Measurements from ENCODE around the gene GLRX5.
"Not testable (repeated sequence)": the region's sequence is repeated elsewhere in the genome, so short reads cannot be mapped to it uniquely, and the experiment has no call there.

Gene GLRX5

DNA sequence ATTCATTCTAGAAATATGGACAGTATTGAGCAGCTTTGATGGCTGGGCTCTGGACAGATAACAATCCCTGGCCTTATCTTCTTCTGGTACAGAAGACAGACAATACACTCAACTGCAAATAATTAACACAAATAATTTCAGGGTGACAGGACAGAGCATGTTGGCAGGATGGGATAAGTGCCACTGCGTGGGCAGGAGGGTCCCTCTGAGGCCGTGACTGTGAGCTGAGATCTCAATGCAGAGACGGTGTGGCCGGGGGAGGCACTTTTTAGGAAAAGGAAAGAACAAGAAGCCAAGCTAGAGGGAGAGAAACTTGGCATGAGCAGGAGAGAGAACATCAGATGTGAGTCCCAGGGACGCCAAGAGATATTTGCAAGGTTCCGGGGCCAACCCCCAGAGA, 26.5 kb upstream of the GLRX5 start:
- peaks cover 42% of the 10 kb centered on the region for H3K4me1 ChIP-seq (ENCODE audit: control insufficient read depth, insufficient read depth, low read length, unreplicated experiment)
- no peak overlapping the region for H3K27ac ChIP-seq (ENCODE audit: low read depth, low read length)
- no peaks in the 10 kb centered on the region for H3K27me3 ChIP-seq (ENCODE audit: insufficient read depth, low read length)
- H3K79me2 ChIP-seq (ENCODE audit: control insufficient read depth, insufficient read depth, low read length, unreplicated experiment), result peaks cover 34% of the 10 kb centered on the region
- peaks cover 5% of the 10 kb centered on the region; the same call in 1 of the 2 replicates for H3K36me3 ChIP-seq (ENCODE audit: insufficient read depth, low read length)
- no peak overlapping the region for H2AFZ ChIP-seq (ENCODE audit: low read length, unreplicated experiment)
- no peak overlapping the region for H3K4me3 ChIP-seq (ENCODE audit: low read depth, low read length)

DNA sequence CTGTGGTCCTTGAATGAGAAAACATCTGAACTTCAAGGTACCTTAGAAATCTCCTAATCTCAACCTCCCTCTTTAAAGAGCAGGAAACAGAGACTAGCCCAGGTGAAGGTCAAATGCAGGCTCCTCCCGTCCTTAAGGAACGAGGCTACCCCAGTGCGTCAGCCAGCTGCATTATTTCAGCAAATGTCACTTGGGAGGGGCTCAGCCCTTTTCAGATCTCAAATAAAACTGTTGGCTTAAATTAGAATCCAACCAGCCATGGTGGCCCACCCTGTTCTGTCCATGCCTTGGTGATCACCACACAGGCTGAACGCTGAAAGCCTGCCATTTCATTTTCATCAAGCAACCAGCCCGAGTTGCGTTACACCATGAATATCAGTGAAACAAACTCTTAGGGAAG, 25.4 kb upstream of the GLRX5 start:
- Histone ChIP-seq H3K4me3 (ENCODE audit: low read depth, low read length) (no peak overlapping the region), H3K79me2 (ENCODE audit: control insufficient read depth, insufficient read depth, low read length, unreplicated experiment) (peaks cover 39% of the 10 kb centered on the region), H3K4me1 (ENCODE audit: control insufficient read depth, insufficient read depth, low read length, unreplicated experiment) (peaks cover 34% of the 10 kb centered on the region), H3K27ac (ENCODE audit: low read depth, low read length) (no peak overlapping the region), H3K27me3 (ENCODE audit: insufficient read depth, low read length) (no peaks in the 10 kb centered on the region), H3K36me3 (ENCODE audit: insufficient read depth, low read length) (peaks cover 5% of the 10 kb centered on the region; the same call in 1 of the 2 replicates), H2AFZ (ENCODE audit: low read length, unreplicated experiment) (no peak overlapping the region)

DNA sequence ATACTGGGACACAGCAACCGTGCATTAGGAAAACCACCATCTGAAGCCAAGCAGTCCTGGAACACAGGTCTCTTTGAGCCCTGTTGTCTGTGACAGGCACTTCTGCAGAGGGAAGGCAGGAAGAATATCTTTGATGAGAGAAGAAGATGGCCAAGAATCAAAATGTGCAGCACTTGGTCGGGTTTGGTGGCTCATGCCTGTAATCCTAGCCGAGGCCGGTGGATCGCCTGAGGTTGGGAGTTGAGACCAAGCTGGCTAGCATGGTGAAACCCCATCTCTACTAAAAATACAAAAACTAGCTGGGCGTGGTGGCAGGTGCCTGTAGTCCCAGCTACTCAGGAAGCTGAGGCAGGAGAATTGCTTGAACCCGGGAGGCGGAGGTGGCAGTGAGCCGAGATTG, 24.5 kb upstream of the GLRX5 start:
- peaks cover 34% of the 10 kb centered on the region for H3K4me1 ChIP-seq (ENCODE audit: control insufficient read depth, insufficient read depth, low read length, unreplicated experiment)
- H2AFZ ChIP-seq (ENCODE audit: low read length, unreplicated experiment); H3K4me3 ChIP-seq (ENCODE audit: low read depth, low read length); H3K27me3 ChIP-seq (ENCODE audit: insufficient read depth, low read length); H3K27ac ChIP-seq (ENCODE audit: low read depth, low read length); H3K36me3 ChIP-seq (ENCODE audit: insufficient read depth, low read length): not testable (repeated sequence)
- peaks cover 44% of the 10 kb centered on the region for H3K79me2 ChIP-seq (ENCODE audit: control insufficient read depth, insufficient read depth, low read length, unreplicated experiment)

DNA sequence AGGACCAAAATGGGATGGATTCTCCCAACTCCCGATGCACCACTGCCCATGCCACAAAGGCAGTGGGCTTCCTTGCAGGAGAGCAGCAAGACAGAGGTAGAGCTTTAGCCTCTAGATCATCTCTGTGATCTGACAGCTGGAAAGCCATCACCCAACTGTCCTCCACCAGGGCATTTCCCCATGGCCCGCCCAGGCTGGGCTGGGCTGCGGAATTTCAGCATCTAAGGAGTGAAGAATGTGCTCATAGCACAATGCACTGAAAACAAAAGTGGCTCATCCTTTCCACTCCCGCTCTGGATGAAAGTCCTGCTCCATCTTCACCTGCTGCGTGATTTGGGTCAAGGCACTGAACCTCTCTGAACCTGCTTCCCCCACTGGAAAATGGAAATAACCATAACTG, 24.0 kb upstream of the GLRX5 start:
- H3K4me1 ChIP-seq (ENCODE audit: control insufficient read depth, insufficient read depth, low read length, unreplicated experiment), result peaks cover 39% of the 10 kb centered on the region
- H3K27ac ChIP-seq (ENCODE audit: low read depth, low read length), result no peak overlapping the region
- peaks cover 47% of the 10 kb centered on the region for H3K79me2 ChIP-seq (ENCODE audit: control insufficient read depth, insufficient read depth, low read length, unreplicated experiment)
- H3K27me3 ChIP-seq (ENCODE audit: insufficient read depth, low read length), result no peaks in the 10 kb centered on the region
- peaks cover 5% of the 10 kb centered on the region; the same call in 1 of the 2 replicates for H3K36me3 ChIP-seq (ENCODE audit: insufficient read depth, low read length)
- H2AFZ ChIP-seq (ENCODE audit: low read length, unreplicated experiment), result no peak overlapping the region
- no peak overlapping the region for H3K4me3 ChIP-seq (ENCODE audit: low read depth, low read length)

DNA sequence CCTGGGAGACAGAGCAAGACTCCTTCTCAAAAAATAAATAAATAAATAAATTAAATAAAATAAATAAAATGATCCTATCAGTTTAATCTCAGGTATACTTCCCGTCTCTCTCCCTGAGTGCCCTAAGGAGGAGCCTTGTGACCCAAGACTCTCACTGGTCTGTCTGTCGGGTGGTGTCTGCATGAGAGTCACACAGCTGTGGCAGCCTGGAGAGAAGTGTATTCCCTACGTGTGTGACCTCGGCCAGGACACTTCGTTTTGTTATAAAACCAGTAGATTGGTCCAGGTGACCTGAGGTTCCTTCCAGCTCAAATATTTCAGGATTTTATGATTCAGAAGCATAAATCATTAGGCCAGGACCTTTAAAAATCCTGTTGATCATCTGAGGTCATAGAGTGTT, 23.2 kb upstream of the GLRX5 start:
- Histone ChIP-seq H3K4me3 (ENCODE audit: low read depth, low read length) (no peak overlapping the region), H3K27ac (ENCODE audit: low read depth, low read length) (no peak overlapping the region), H3K79me2 (ENCODE audit: control insufficient read depth, insufficient read depth, low read length, unreplicated experiment) (peaks cover 39% of the 10 kb centered on the region), H2AFZ (ENCODE audit: low read length, unreplicated experiment) (no peak overlapping the region), H3K36me3 (ENCODE audit: insufficient read depth, low read length) (peaks cover 1% of the 10 kb centered on the region; the same call in 1 of the 2 replicates), H3K4me1 (ENCODE audit: control insufficient read depth, insufficient read depth, low read length, unreplicated experiment) (peaks cover 37% of the 10 kb centered on the region), H3K27me3 (ENCODE audit: insufficient read depth, low read length) (no peaks in the 10 kb centered on the region)

DNA sequence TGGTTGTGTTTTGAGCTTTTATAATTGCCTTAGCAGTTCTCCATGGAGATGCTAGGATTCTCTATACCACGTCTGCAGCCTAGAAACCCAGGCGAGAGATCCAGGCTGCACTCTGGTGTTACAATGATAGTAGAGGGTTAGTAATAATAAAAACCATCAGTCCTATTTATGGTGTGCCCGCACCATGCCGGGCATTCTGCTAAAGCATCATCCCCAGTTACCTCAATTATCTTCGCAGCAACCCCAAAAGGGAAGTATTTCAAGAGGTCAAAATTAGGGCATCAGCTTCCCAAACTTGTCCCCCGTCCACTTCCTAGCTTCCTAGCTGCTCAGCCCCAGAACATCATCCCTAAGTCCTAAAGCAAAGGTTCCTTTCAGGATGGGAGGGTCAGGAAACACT, 21.6 kb upstream of the GLRX5 start:
- Histone ChIP-seq H3K27ac (ENCODE audit: low read depth, low read length) (no peak overlapping the region), H3K4me1 (ENCODE audit: control insufficient read depth, insufficient read depth, low read length, unreplicated experiment) (peaks cover 38% of the 10 kb centered on the region), H3K4me3 (ENCODE audit: low read depth, low read length) (no peak overlapping the region), H3K79me2 (ENCODE audit: control insufficient read depth, insufficient read depth, low read length, unreplicated experiment) (peaks cover 35% of the 10 kb centered on the region), H3K27me3 (ENCODE audit: insufficient read depth, low read length) (no peaks in the 10 kb centered on the region), H3K36me3 (ENCODE audit: insufficient read depth, low read length) (no peaks in the 10 kb centered on the region), H2AFZ (ENCODE audit: low read length, unreplicated experiment) (no peak overlapping the region)

DNA sequence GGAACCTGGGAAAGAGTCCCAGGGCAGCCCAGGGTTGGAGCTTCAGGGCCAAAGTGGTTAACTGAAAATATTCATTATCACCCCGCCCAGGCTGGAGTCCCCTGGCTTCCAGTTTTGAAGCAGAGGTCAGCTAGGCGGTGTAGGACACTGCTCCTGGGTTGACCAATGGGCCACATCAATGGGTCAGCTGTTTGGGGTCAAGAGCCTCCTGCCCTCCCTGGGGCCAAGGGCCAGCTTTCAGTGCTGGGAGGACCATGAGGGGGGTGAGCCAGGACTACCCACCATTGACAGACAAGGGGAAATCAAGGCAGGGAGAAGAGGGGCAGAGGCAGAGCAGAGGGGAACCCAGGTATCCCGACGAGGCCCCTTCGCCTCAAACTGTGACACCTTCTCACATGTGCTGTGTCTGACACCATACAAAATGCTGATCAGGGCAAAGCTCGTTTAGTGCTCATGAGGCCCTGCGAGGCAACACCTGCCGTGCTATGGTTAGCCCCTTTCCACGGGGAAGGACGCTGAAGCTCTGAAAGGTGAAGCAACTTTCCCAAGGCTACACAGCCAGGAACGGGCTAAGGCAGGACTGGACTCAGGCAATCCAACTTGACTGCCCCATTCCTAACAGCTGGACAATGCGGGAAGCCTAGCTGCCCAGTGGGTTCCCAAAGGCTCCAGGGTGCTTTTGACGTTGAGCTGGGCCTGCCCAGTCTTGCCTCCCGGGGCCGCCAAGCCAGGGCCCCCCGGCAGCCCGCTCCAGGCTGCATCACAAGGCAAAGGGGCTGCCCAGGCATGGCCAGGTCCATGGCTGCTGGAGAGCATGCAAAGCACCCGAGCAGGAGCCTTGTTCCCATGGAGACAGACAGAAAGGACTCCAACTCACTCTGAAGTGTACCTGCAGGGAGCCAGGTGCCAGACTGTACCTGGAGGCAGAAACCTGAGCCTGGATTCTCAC, 20.4 kb upstream of the GLRX5 start:
- Histone ChIP-seq H3K4me3 (ENCODE audit: low read depth, low read length) (peak overlapping the region; percentile 77), H3K27me3 (ENCODE audit: insufficient read depth, low read length) (no peaks in the 10 kb centered on the region), H3K79me2 (ENCODE audit: control insufficient read depth, insufficient read depth, low read length, unreplicated experiment) (peaks cover 29% of the 10 kb centered on the region), H3K4me1 (ENCODE audit: control insufficient read depth, insufficient read depth, low read length, unreplicated experiment) (peaks cover 46% of the 10 kb centered on the region), H3K27ac (ENCODE audit: low read depth, low read length) (no peak overlapping the region), H2AFZ (ENCODE audit: low read length, unreplicated experiment) (no peak overlapping the region), H3K36me3 (ENCODE audit: insufficient read depth, low read length) (no peaks in the 10 kb centered on the region)

DNA sequence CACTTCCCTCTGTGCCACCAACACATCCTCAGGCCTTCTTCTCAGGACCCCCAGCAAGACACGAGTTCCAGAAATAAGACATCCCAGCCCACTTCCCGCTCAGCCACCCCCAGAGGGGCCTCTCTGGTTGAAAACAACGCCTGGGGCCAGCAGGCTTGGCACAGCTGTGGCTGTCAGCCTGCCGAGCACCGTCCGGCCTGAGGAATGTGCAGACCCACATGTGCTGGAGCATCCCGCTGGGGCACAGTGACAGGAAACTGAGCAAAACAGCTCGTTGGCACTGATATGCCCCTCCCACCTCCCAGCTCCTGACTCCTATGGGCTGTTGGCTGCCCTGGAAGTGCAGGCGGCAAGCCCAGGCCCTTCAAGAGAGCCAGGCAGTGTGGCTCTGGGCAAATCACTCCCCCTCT, 19.8 kb upstream of the GLRX5 start:
- Histone ChIP-seq H3K79me2 (ENCODE audit: control insufficient read depth, insufficient read depth, low read length, unreplicated experiment) (peaks cover 22% of the 10 kb centered on the region), H3K27ac (ENCODE audit: low read depth, low read length) (no peak overlapping the region), H3K4me1 (ENCODE audit: control insufficient read depth, insufficient read depth, low read length, unreplicated experiment) (peaks cover 51% of the 10 kb centered on the region), H3K36me3 (ENCODE audit: insufficient read depth, low read length) (no peaks in the 10 kb centered on the region), H3K4me3 (ENCODE audit: low read depth, low read length) (peak overlapping the region; percentile 77), H3K27me3 (ENCODE audit: insufficient read depth, low read length) (no peaks in the 10 kb centered on the region), H2AFZ (ENCODE audit: low read length, unreplicated experiment) (no peak overlapping the region)

DNA sequence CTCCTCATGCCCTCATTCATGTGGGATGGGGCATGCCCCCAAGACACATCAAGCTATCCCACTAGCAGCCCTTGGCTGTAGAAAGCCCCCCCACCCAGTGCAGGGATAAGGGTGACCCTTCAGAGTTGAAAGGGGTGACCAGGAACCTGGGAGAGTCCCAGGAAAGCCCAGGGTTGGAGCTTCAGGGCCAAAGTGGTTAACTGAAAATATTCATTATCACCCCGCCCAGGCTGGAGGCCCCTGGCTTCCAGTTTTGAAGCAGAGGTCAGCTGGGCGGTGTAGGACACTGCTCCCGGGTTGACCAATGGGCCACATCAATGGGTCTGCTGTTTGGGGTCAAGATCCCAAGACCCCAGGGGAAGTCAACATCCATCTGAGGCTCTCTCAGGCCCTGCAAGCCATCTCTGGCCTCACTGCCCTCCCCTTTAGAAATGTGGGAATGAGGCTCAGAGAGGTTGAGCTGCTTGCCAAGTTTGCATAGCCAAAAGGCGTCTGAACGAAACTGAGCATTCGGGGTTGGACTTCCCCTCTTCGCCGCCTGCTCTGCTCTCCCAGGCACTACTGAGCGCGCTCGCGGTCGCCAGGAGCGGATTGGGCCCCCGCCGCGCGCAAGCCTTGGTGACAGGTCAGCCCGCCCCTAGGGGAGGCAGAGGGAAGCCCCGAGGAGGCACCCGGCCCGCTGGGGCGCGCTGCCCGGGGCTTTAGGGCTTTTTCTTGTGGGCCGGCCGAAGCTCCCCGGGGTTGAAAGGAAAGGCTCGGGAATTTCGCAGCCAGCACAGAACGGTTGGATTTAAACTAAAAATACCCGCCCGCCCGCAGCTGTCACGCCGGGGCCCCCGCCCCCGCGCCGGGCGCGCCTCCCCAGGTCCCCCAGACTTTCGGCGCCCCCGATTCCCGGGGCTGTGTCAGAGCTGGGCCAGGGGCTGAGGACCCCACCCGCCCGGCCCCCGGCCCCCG, 19.0 kb upstream of the GLRX5 start:
- H3K27me3 ChIP-seq (ENCODE audit: insufficient read depth, low read length), result no peaks in the 10 kb centered on the region
- H3K27ac ChIP-seq (ENCODE audit: low read depth, low read length), result peak overlapping the region; percentile 3; the same call in 1 of the 2 replicates
- no peaks in the 10 kb centered on the region for H3K36me3 ChIP-seq (ENCODE audit: insufficient read depth, low read length)
- peaks cover 19% of the 10 kb centered on the region for H3K79me2 ChIP-seq (ENCODE audit: control insufficient read depth, insufficient read depth, low read length, unreplicated experiment)
- peak overlapping the region; percentile 53 for H2AFZ ChIP-seq (ENCODE audit: low read length, unreplicated experiment)
- peak overlapping the region; percentile 77 for H3K4me3 ChIP-seq (ENCODE audit: low read depth, low read length)
- peaks cover 58% of the 10 kb centered on the region for H3K4me1 ChIP-seq (ENCODE audit: control insufficient read depth, insufficient read depth, low read length, unreplicated experiment)

DNA sequence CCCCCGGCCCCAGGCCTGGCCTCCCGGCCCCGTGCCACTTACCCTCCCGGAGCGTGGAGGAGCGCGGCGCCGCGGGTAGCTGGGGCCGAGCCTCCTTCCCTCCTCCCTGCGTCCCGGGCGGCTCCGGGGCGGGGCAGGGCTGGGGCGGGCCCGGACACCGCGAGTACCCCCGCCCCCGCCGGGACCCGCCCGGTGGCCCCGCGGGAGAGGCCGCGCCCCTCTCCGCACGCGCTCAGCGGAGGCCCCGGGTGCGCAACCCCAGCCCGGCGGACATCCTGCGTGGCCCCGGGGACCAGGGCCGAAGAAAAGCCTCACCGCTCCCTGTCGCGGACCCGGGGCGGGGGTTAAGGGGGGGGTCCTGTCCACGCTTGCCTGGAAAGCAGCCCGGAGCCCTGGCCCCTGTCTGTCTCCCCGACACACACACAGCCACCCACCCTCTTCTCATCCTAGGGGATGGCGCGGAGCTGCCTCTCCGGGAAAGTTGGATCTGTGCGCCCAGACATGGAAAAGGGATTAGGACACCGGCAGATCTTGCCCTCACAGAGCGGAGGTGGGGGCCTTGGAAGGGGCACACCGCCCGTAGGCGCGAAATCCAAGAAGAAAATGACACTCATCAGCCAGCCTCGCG, 18.2 kb upstream of the GLRX5 start, which contains the start of gene SYNE3:
Gene SYNE3 (minus strand): TSS at position 97 of the 628 bp plus-strand sequence. CDS start 40,829 bp downstream, outside the sequence.
- Histone ChIP-seq H3K27ac (ENCODE audit: low read depth, low read length) (peak within 1 kb of the TSS; percentile 80; the same call in 1 of the 2 replicates), H2AFZ (ENCODE audit: low read length, unreplicated experiment) (peak within 1 kb of the TSS; percentile 53), H3K4me3 (ENCODE audit: low read depth, low read length) (peak within 1 kb of the TSS; percentile 77), H3K27me3 (ENCODE audit: insufficient read depth, low read length) (no peaks in the 10 kb centered on the region), H3K36me3 (ENCODE audit: insufficient read depth, low read length) (no peaks in the 10 kb centered on the region), H3K79me2 (ENCODE audit: control insufficient read depth, insufficient read depth, low read length, unreplicated experiment) (peaks cover 19% of the 10 kb centered on the region), H3K4me1 (ENCODE audit: control insufficient read depth, insufficient read depth, low read length, unreplicated experiment) (peaks cover 63% of the 10 kb centered on the region)
